IMR-90 (cell line): ENCODE measurements around the gene LAS1L.

Experiments used
- BHLHE40 ChIP-seq: fragments of 150-350 bp; IDR thresholded peaks from 2 replicates; pipeline ENCODE4 v1.6.1; 2016; ENCODE audit warnings: mild to moderate bottlenecking, low read depth, low read length
- CTCF ChIP-seq: conservative IDR thresholded peaks from 2 replicates; pipeline ENCODE4 v1.5.1; 2012; ENCODE audit warnings: mild to moderate bottlenecking, low read depth, low read length, improper control_type of control experiment
- POLR2A ChIP-seq: IDR thresholded peaks from 2 replicates; pipeline ENCODE4 v1.6.1; 2012; ENCODE audit warnings: mild to moderate bottlenecking, low read depth, low read length
- RAD21 ChIP-seq: IDR thresholded peaks from 2 replicates; pipeline ENCODE4 v1.6.1; 2012; ENCODE audit warnings: low read length, improper control_type of control experiment
- SMC3 ChIP-seq: fragments of 150-350 bp; IDR thresholded peaks from 2 replicates; pipeline ENCODE4 v1.6.1; 2016; ENCODE audit warnings: low read depth, mild to moderate bottlenecking, antibody characterized with exemption, low read length, moderate library complexity

- TF ChIP-seq CTCF (no peak), RAD21 (no peak), POLR2A (no peak), BHLHE40 (no peak), SMC3 (no peak)
These were observed 10.9 kb upstream of the LAS1L start for GRCh38 chrX:65545456-65545855.
